Measurements from ENCODE around the gene RAB3GAP2.
"Not testable (repeated sequence)": the region's sequence is repeated elsewhere in the genome, so short reads cannot be mapped to it uniquely, and the experiment has no call there.

The RAB3GAP2 gene

DNA sequence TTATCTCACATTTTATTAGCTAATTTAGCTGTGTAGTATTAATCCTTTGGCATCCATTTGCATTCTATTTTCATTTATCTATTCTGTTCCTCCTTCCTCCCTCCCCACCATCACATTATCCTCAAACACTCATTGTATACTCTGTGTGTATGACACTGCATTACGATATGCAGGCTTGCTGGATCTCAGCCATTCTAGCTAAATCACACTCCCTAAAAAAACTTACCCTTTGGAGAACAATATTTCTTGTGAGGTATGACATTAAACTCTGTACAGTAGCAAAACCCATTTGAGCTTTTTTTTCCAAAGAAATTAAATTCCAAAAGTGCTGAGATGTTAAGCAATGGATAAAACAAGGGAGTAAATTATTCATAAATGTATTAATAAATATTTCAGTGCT is 11.4 kb upstream of the RAB3GAP2 start:
- no peak for DNase-seq (ENCODE audit: low spot score)

GRCh38 chr1:220281159-220281574 is 8.9 kb upstream of the RAB3GAP2 start:
- no peak for DNase-seq (ENCODE audit: low spot score)

GRCh38 chr1:220280249-220280648 is 8.0 kb upstream of the RAB3GAP2 start:
- no peak for DNase-seq (ENCODE audit: low spot score)

- no peak for DNase-seq (ENCODE audit: low spot score)
Measured at GRCh38 chr1:220278991-220279390, 6.7 kb upstream of the RAB3GAP2 start.

GRCh38 chr1:220275430-220275829 is 3.2 kb upstream of the RAB3GAP2 start:
- no peak for DNase-seq (ENCODE audit: low spot score)

DNA sequence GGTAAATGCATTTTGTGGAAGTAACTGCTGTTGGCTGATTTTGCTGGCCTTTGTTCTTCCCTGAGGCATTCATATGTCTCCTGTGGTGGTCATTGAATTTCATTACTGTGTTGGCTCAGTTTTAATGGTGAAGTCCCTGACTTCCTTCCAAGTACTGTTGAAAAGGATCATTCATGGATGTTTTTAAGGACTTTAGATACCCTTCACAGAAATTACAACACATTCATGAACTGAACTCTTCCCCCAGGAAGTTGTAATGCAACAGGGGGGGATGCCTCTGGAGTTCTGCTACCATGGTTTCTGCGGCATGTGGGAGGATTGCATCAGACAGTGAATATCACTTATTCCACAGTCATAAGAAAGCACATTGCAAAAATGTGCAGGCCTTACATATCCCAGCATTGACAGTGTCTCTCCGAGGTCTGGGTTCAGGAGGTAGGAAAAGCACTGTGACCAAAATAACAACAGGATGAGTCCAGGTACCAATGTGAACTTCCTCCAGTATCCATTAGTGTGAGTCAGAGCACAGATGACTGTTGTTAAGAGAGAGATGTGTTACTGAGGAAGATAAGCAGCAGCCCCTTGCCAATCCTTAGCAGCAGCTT is 2.1 kb upstream of the RAB3GAP2 start:
- DNase-seq (ENCODE audit: low spot score), result no peak

DNA sequence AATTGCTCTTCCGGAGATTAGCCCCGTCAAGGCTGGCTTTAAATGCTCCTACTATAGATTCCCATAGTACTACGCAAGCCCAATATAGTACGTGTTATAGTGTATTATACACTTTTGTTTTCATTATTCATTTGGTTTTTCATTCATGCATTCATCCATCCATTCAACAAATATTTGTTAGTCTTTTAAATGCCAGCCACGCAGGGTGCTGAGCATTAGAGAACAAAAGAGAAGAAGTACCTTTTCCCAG is 513 bp upstream of the RAB3GAP2 start:
- no peak for DNase-seq (ENCODE audit: low spot score)

DNA sequence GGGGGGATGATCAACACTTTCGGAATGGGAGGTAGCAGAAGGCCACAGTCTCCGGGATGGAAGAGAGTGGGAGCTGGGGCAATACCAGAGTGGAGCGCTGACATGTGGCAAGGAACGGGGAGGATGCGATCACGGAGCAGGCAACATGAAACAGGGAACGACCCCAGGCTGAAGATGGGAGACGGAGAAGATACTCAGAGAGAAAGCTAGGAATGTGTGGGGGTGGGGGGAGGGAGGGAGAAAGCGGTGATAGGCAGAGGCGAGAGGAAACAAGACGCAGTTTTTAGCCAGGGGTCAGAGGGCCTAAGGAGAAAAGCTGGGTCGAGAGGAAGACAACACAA is 577 bp downstream of the RAB3GAP2 start:
- DNase-seq (ENCODE audit: low spot score), result peak; percentile 45

DNA sequence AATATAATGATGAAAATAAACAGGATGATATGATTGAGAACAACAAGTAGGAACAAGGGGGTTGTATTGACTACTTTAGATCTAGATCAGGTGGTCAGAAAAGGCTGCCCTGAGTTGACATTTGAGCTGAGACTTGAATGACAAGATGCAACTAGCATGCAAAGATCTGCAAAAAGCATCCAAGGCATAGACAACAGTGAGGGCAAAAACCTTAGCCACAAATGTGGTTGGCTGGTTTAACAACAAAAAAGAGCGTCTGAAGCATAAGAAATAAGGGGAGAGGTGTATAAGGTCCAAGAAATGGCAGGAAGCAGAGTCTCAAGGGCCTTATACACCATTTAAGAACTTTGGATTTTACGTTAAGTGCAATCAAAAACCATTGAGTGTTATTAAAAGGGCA is 3.2 kb downstream of the RAB3GAP2 start:
- DNase-seq (ENCODE audit: low spot score), result no peak

GRCh38 chr1:220267630-220268029 is 4.6 kb downstream of the RAB3GAP2 start:
- no peak for DNase-seq (ENCODE audit: low spot score)

GRCh38 chr1:220260228-220260627 is 12.0 kb downstream of the RAB3GAP2 start:
- not testable (repeated sequence) for DNase-seq (ENCODE audit: low spot score)

DNA sequence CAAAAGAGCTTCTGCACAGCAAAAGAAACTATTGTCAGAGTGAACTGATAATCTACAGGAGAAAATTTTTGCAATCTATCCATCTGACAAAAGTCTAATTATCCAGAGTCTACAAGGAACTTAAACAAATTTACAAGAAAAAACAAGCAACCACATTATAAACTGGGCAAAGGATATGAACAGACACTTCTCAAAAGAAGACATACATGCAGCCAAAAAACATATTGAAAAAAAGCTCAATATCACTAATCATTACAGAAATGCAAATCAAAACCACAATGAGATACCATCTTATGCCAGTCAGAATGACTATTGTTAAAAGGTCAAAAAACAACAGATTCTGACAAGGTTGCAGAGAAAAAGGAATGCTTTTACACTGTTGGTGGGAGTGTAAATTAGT is 12.5 kb downstream of the RAB3GAP2 start:
- not testable (repeated sequence) for DNase-seq (ENCODE audit: low spot score)

DNA sequence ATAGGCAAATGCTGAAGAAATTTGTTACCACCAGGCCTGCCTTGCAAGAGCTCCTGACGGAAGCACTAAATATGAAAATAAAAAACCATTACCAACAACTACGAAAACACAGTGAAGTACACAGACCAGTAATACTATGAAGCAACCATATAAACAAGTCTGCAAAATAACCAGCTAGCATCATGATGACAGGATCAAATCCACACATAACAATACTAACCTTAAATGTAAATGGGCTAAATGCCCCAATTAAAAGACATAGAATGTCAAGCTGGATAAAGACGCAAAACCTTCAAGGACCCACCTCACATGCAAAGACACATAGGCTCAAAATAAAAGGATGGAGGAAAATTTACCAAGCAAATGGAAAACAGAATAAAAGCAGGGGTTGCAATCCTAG is 16.1 kb downstream of the RAB3GAP2 start:
- DNase-seq (ENCODE audit: low spot score), result not testable (repeated sequence)

GRCh38 chr1:220255204-220255603 is 17.0 kb downstream of the RAB3GAP2 start:
- DNase-seq (ENCODE audit: low spot score), result no peak

DNA sequence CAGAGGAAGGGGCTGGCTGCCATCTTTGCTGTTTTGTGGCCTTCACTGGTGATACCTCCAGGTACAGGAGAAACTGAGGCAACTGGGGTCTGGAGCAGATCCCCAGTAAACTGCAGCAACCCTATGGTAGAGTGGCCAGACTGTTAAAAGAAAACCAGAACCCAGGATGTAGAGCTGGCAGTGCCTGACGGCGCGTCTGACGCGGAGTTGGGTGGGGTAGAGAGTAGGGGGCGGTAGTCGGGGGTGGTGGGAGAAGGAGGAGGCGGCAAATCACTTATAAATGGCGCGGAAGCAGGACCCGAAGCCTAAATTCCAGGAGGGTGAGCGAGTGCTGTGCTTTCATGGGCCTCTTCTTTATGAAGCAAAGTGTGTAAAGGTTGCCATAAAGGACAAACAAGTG is 19.0 kb downstream of the RAB3GAP2 start:
- DNase-seq (ENCODE audit: low spot score), result not testable (repeated sequence)

DNA sequence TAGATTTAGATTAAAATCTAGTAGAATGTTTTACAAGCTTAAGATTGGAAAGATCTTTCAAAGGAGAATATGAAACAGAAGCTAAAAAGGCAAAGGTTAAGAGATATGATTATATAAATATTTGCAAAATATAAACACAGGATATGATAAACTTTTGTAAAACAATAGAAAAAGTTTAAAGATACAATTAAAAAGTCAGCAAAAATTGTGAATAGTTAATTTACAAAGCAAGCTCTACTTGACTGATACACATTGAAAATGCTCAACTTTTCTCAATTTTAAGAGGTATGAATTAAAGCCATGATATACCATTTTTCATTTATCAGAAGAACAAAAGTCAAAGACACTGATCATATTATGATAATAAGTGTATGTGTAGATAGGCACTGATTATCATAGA is 21.0 kb downstream of the RAB3GAP2 start:
- DNase-seq (ENCODE audit: low spot score), result no peak

DNA sequence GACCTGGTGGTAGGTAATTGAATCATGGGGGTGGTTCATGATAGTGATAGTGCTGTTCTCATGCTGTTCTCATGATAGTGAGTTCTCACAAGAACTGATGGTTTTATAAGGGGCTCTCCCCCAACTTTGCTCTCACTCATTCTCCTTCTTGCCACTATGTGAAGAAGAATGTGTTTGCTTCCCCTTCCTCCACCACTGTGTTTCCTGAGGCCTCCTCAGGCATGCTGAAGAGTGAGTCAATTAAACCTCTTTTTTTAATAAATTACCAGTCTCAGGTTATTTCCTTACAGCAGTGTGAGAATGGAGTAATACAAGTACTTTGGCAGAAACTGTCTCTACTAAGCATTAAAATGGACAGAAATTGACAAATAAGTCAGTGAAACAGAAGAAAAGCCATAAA is 21.6 kb downstream of the RAB3GAP2 start:
- no peak for DNase-seq (ENCODE audit: low spot score)

DNA sequence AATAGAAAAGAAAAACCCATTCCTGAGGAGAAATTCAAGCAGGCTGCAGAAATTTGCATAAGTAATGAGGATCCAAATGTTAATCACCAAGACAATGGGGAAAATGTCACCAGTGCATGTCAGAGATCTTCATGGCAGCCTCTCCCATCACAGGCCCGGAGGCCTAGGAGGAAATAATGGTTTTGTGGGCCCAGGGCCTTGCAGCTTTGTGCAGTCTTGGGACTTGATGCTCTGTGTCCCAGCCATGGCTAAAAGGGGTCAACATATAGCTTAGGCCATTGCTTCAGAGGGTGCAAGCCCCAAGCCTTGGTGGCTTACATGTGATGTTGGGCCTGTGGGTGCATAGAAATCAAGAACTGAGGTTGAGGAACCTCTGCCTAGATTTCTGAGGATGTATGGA is 22.7 kb downstream of the RAB3GAP2 start:
- no peak for DNase-seq (ENCODE audit: low spot score)

DNA sequence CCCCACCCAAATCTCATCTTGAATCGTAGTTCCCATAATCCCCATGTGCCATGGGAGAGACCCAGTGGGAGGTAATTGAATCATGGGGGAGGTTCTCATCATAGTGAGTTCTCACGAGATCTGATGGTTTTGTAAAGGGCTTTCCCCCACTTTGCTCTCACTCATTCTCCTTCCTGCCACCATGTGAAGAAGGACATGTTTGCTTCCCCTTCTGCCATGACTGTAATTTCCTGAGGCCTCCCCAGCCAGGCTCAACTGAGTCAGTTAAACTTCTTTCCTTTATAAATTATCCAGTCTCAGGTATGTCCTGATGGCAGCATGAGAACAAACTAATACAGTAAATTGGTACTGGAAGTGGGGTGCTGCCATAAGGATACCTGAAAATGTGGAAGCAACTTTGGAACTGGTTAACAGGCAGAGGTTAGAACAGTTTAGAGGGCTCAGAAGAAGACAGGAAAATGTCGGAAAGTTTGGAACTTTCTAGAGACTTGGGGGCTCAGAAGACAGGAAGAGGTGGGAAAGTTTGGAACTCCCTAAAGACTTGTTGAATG is 23.5 kb downstream of the RAB3GAP2 start:
- DNase-seq (ENCODE audit: low spot score), result not testable (repeated sequence)

GRCh38 chr1:220245900-220246299 is 26.4 kb downstream of the RAB3GAP2 start:
- DNase-seq (ENCODE audit: low spot score), result not testable (repeated sequence)

- no peak for DNase-seq (ENCODE audit: low spot score)
Measured at GRCh38 chr1:220243947-220244346, 28.3 kb downstream of the RAB3GAP2 start.

DNA sequence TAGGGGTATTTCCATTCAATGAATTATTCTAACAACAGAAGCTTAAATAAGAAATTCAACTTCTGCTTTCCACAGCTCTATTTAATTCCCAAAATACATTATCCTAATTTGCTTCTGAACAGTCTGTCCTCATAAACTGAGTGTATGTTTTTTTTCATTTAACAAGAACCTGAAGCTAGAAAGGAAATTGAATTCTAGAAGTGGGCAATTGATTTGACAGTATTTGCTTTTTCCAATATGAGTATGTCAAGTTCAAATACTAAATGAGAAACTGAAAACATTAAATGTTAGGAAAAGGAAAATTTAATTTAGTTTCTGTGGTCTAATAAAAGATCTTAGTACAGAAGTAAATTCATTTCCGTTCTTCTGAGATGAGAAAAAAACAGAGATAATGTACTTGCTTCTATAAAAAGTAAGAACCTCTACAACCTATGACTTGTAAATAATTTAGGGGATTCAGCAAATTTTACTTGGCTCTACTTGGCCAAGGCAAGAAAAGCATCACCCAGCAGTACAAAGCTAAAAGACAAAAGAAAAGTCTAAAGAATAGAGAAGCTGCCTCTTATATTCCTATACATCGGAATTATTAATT is 31.1 kb downstream of the RAB3GAP2 start:
- DNase-seq (ENCODE audit: low spot score), result no peak

DNA sequence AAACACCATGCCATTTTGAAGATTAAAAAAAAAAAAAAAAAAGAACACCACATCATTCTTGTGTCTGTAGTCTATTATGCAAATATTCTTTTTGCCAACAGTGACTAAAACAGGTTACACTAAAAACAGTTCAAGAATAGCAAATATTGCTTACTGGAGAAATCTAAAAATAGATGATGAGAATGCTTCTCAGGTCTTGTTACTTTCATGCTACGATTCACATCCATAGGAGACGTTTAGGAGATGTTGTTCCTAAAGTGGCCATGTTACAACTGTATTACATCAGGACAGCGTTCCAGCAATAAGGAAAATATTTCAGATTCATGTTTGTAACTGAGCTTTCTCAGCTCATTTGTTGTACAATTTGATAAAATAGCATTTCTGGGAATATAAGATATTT is 32.3 kb downstream of the RAB3GAP2 start:
- no peak for DNase-seq (ENCODE audit: low spot score)

GRCh38 chr1:220239213-220239612 is 33.0 kb downstream of the RAB3GAP2 start:
- DNase-seq (ENCODE audit: low spot score), result no peak

All from AG08395 (cell line).